Subcutaneous abdominal adipose tissue (tissue), 5 donors: Measurements from ENCODE around the gene TDP2.
A peak's percentile ranks its signal among the peaks of the same experiment; 100 is the strongest.
"Not testable (repeated sequence)": the region's sequence is repeated elsewhere in the genome, so short reads cannot be mapped to it uniquely, and the experiment has no call there.

Experiments
- H3K27ac ChIP-seq: one replicate; pipeline ENCODE4 v1.7.0; 2013; ENCODE audit warnings: low read depth, mild to moderate bottlenecking, inconsistent platforms, low read length, moderate library complexity
- H3K27me3 ChIP-seq, 5 donors: one replicate each; pipeline ENCODE4 v1.7.0; 2013; ENCODE audit warnings: low read length in 5 of 5, inconsistent platforms in 1 of 5; ENCODE audit not compliant: control insufficient read depth in 5 of 5, insufficient read depth in 4 of 5
- H3K36me3 ChIP-seq, 5 donors: one replicate each; pipeline ENCODE4 v1.7.0; 2013; ENCODE audit warnings: low read length in 5 of 5; ENCODE audit not compliant: control insufficient read depth in 5 of 5, insufficient read depth in 5 of 5
- H3K4me1 ChIP-seq, 5 donors: one replicate each; pipeline ENCODE4 v1.7.0; 2013; ENCODE audit warnings: low read length in 5 of 5, mild to moderate bottlenecking in 3 of 5, moderate library complexity in 1 of 5; ENCODE audit not compliant: control insufficient read depth in 5 of 5, insufficient read depth in 5 of 5
- H3K4me3 ChIP-seq, 5 donors: one replicate each; pipeline ENCODE4 v1.7.0; 2013; ENCODE audit warnings: low read length in 5 of 5, low read depth in 1 of 5
- H3K9ac ChIP-seq, 5 donors: one replicate each; pipeline ENCODE4 v1.7.0; 2013; ENCODE audit warnings: low read length in 5 of 5, mild to moderate bottlenecking in 4 of 5, moderate library complexity in 3 of 5
- H3K9me3 ChIP-seq, 5 donors: one replicate each; pipeline ENCODE4 v1.7.0; 2013; ENCODE audit warnings: low read length in 5 of 5; ENCODE audit not compliant: control insufficient read depth in 5 of 5
- donor health status: healthy.
- donor health status: healthy.
- donor health status: healthy.
- donor health status: healthy.
- donor health status: healthy.

TDP2 gene

DNA sequence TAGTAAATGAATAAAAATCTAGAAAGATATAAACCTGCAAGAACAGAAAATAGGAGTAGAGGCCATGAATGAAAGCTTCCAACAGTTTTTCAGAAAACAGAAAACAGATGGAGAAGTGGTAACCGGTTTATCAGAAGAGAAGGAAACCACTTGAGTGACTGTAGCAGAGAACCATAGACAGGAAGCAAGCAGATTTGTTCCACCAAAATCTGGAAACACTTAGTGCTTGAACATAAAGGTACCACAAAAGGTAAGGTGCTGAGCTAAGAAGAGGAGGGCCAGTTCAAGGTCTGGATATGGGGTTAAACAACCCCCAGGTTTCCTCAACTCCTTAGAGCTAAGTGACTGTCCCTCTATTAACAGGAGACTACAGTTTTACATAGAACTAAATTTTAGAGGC, 11.5 kb downstream of the TDP2 start:
- no peaks in the 10 kb centered on the region for H3K27me3 ChIP-seq
- H3K4me3 ChIP-seq, result no peak overlapping the region
- peaks cover 27 to 39% (median 37%) of the 10 kb centered on the region in 5 donors for H3K36me3 ChIP-seq
- no peak overlapping the region for H3K27ac ChIP-seq
- H3K9ac ChIP-seq, result peak overlapping the region in 1 of 5 donors; percentile 35
- no peaks in the 10 kb centered on the region for H3K9me3 ChIP-seq
- H3K4me1 ChIP-seq, result peaks cover 0 to 14% (median 0%) of the 10 kb centered on the region in 5 donors

DNA sequence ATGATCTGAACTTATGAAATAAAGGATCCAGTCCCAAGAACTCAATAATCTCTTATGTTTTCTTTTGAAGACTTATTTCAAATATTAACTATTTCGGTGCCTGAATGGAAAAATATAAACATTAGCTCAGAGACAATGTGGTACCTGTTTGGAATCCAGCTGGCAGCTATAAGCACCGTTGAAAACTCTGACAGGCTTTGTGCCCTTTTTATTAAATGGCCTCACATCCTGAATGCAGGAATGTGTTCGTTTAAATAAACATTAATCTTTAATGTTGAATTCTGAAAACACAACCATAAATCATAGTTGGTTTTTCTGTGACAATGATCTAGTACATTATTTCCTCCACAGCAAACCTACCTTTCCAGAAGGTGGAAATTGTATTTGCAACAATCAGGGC, 16.3 kb downstream of the TDP2 start:
- Histone ChIP-seq H3K27ac (no peak overlapping the region), H3K36me3 (peaks cover 24 to 41% (median 39%) of the 10 kb centered on the region in 5 donors), H3K4me1 (peaks cover 0 to 15% (median 11%) of the 10 kb centered on the region in 5 donors), H3K4me3 (no peak overlapping the region), H3K27me3 (no peaks in the 10 kb centered on the region), H3K9me3 (no peaks in the 10 kb centered on the region), H3K9ac (no peak overlapping the region)

GRCh38 chr6:24649691-24650090, 17.0 kb downstream of the TDP2 start:
- Histone ChIP-seq H3K27ac (no peak overlapping the region), H3K9me3 (no peaks in the 10 kb centered on the region), H3K4me3 (no peak overlapping the region), H3K4me1 (peaks cover 0 to 14% (median 12%) of the 10 kb centered on the region in 5 donors), H3K9ac (no peak overlapping the region), H3K27me3 (peaks cover 0 to 4% (median 0%) of the 10 kb centered on the region in 5 donors), H3K36me3 (peaks cover 24 to 41% (median 37%) of the 10 kb centered on the region in 5 donors)

GRCh38 chr6:24648276-24648675, 18.4 kb downstream of the TDP2 start:
- peaks cover 0 to 14% (median 12%) of the 10 kb centered on the region in 5 donors for H3K4me1 ChIP-seq

GRCh38 chr6:24646771-24647170, 19.9 kb downstream of the TDP2 start:
- peaks cover 11 to 19% (median 17%) of the 10 kb centered on the region in 5 donors for H3K36me3 ChIP-seq
- no peak overlapping the region for H3K9ac ChIP-seq
- H3K27ac ChIP-seq, result no peak overlapping the region
- peaks cover 0 to 8% (median 2%) of the 10 kb centered on the region in 5 donors for H3K27me3 ChIP-seq
- H3K4me3 ChIP-seq, result peak overlapping the region in 1 of 5 donors; percentile 76
- no peaks in the 10 kb centered on the region for H3K9me3 ChIP-seq
- H3K4me1 ChIP-seq, result peaks cover 0 to 14% (median 12%) of the 10 kb centered on the region in 5 donors

More at GRCh38 chr6:24648276-24648675, 18.4 kb downstream of the TDP2 start:
- Histone ChIP-seq H3K27me3 (peaks cover 0 to 8% (median 2%) of the 10 kb centered on the region in 5 donors), H3K4me3 (no peak overlapping the region), H3K36me3 (peaks cover 24 to 34% (median 31%) of the 10 kb centered on the region in 5 donors), H3K27ac (no peak overlapping the region), H3K9ac (no peak overlapping the region), H3K9me3 (no peaks in the 10 kb centered on the region)

DNA sequence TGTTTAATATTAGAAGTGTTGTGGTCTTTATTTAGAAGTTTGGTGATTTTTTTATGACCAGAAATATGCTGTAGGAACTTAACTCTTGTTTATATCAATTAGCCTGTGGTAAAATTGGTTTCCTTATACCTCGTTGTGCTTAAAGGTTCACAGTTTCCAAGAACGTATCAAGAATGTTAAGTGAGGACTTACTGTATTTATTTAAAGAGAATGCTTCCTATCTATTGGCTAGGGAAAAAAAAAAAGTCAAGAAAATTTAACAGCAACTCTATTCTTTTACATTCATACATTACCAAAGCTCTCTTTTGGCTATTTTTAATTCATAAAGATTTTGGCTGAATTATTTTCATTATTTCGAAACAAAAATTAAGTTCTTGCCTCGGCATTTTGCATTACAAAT, 22.3 kb downstream of the TDP2 start:
- Histone ChIP-seq H3K4me1 (peaks cover 0 to 14% (median 12%) of the 10 kb centered on the region in 5 donors), H3K27ac (no peak overlapping the region), H3K27me3 (peaks cover 0 to 8% (median 2%) of the 10 kb centered on the region in 5 donors), H3K36me3 (no peaks in the 10 kb centered on the region), H3K4me3 (no peak overlapping the region), H3K9me3 (no peaks in the 10 kb centered on the region), H3K9ac (no peak overlapping the region)

- Histone ChIP-seq H3K27ac (no peak overlapping the region), H3K4me3 (no peak overlapping the region), H3K9me3 (no peaks in the 10 kb centered on the region), H3K4me1 (peaks cover 0 to 14% (median 12%) of the 10 kb centered on the region in 5 donors), H3K27me3 (peaks cover 0 to 8% (median 2%) of the 10 kb centered on the region in 5 donors), H3K9ac (no peak overlapping the region), H3K36me3 (no peaks in the 10 kb centered on the region)
These were observed 22.8 kb downstream of the TDP2 start for GRCh38 chr6:24643920-24644319.

DNA sequence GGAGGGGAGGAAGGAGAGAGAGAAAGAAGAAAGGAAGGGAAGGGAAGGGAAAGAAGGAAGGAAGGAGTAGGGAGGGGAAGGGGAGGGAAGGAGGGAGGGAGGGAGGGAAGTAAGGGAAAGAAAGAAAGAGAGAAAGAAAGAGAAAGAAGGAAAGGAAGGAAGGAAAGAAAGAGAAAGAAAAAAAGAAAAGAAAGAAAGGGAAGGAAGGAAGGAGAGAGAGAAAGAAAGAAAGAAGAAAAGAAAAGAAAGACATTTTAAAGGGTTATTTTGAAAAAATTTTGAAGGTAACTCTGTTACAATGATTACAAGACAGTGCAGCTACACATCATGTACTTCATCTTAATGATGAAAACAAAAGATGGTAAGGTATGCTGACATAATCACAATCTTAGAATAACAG, 24.6 kb downstream of the TDP2 start:
- Histone ChIP-seq H3K36me3 (no peaks in the 10 kb centered on the region), H3K27me3 (peaks cover 0 to 8% (median 2%) of the 10 kb centered on the region in 5 donors), H3K9ac (no peak overlapping the region), H3K27ac (no peak overlapping the region), H3K4me1 (peaks cover 0 to 14% (median 12%) of the 10 kb centered on the region in 5 donors), H3K9me3 (peaks cover 0 to 1% (median 0%) of the 10 kb centered on the region in 5 donors), H3K4me3 (no peak overlapping the region)

GRCh38 chr6:24640631-24641030, 26.1 kb downstream of the TDP2 start:
- not testable (repeated sequence) for H3K36me3 ChIP-seq

GRCh38 chr6:24640166-24640565, 26.5 kb downstream of the TDP2 start:
- no peak overlapping the region for H3K27ac ChIP-seq
- H3K4me1 ChIP-seq, result peaks cover 0 to under 1% (median 0%) of the 10 kb centered on the region in 5 donors
- H3K9me3 ChIP-seq, result peaks cover 0 to 12% (median 5%) of the 10 kb centered on the region in 5 donors
- H3K4me3 ChIP-seq, result no peak overlapping the region
- no peak overlapping the region for H3K9ac ChIP-seq
- peaks cover 0 to 8% (median 6%) of the 10 kb centered on the region in 5 donors for H3K27me3 ChIP-seq
- H3K36me3 ChIP-seq, result no peaks in the 10 kb centered on the region

More at GRCh38 chr6:24640631-24641030, 26.1 kb downstream of the TDP2 start:
- H3K4me1 ChIP-seq, H3K27ac ChIP-seq, H3K27me3 ChIP-seq, H3K4me3 ChIP-seq, H3K9me3 ChIP-seq, H3K9ac ChIP-seq: not testable (repeated sequence)
